HEK293 (cell line): Measurements from ENCODE around the gene PARD3B.

Source experiments
- CTCF ChIA-PET: fragments of 350-600 bp; formaldehyde crosslinking; extraction: SDS; loops from one replicate; lab custom pipeline; 2021; ENCODE audit warnings: antibody characterized with exemption; lab: Yijun Ruan, JAX
- POLR2A ChIA-PET: fragments of 300-600 bp; formaldehyde crosslinking; extraction: SDS; loops from one replicate; lab custom pipeline; 2020; ENCODE audit warnings: antibody characterized with exemption, inconsistent platforms; lab: Yijun Ruan, JAX
- H3K27ac ChIP-seq: fragments of 200-500 bp; sonication (Bioruptor generic); 2 replicates; pipeline ENCODE4 v1.5.1; 2014; ENCODE audit warnings: low read depth, low read length, control low read depth, inconsistent platforms; ENCODE audit errors: extremely low read depth
- H3K36me3 ChIP-seq, 2 experiments: fragments of 200-500 bp in 1 of 2; sonication (Bioruptor generic) in 1 of 2; 1 replicate in 1 of 2; 2 replicates in 1 of 2; pipeline ENCODE4 v1.5.1; 2014 to 2017; ENCODE audit warnings: inconsistent platforms in 2 of 2, low read length in 2 of 2; ENCODE audit not compliant: control insufficient read depth in 2 of 2, insufficient read depth in 1 of 2
- H3K4me1 ChIP-seq: fragments of 200-500 bp; sonication (Bioruptor generic); 2 replicates; pipeline ENCODE4 v1.5.1; 2014; ENCODE audit warnings: mild to moderate bottlenecking, low read length, inconsistent platforms; ENCODE audit not compliant: control insufficient read depth, insufficient read depth
- H3K4me3 ChIP-seq: 2 replicates; pipeline ENCODE4 v1.5.1; 2011; ENCODE audit warnings: low read depth, mild to moderate bottlenecking, control low read depth, low read length, moderate library complexity
- H3K9me3 ChIP-seq: fragments of 200-500 bp; sonication (Bioruptor generic); 2 replicates; pipeline ENCODE4 v1.5.1; 2014; ENCODE audit warnings: low read depth, low read length, inconsistent platforms; ENCODE audit not compliant: control insufficient read depth, insufficient read depth
- GLI4 ChIP-seq: fragments of 450-650 bp; formaldehyde crosslinking; IDR thresholded peaks from 2 replicates; pipeline ENCODE4 v1.5.1; 2016; ENCODE audit warnings: missing biosample characterization, missing genetic modification characterization
- HOXD13 ChIP-seq: sonication (generic); formaldehyde crosslinking; IDR thresholded peaks from 2 replicates; pipeline ENCODE4 v1.8.0; 2022; ENCODE audit warnings: missing genetic modification reagents, borderline replicate concordance
- KLF10 ChIP-seq: fragments of 450-650 bp; IDR thresholded peaks from 2 replicates; pipeline ENCODE4 v1.5.1; 2018; ENCODE audit warnings: missing biosample characterization, mild to moderate bottlenecking, missing genetic modification characterization
- KLF7 ChIP-seq: fragments of 450-650 bp; formaldehyde crosslinking; IDR thresholded peaks from 2 replicates; pipeline ENCODE4 v1.5.1; 2016; ENCODE audit warnings: missing biosample characterization, missing genetic modification characterization, borderline replicate concordance
- MYNN ChIP-seq: fragments of 450-650 bp; formaldehyde crosslinking; IDR thresholded peaks from 2 replicates; pipeline ENCODE4 v1.5.1; 2016; ENCODE audit warnings: missing biosample characterization, missing genetic modification characterization, borderline replicate concordance
- REPIN1 ChIP-seq: fragments of 450-650 bp; formaldehyde crosslinking; IDR thresholded peaks from 2 replicates; pipeline ENCODE4 v1.5.1; 2017; ENCODE audit warnings: missing biosample characterization, missing genetic modification characterization, low read depth
- SCRT1 ChIP-seq: fragments of 450-650 bp; formaldehyde crosslinking; IDR thresholded peaks from 2 replicates; pipeline ENCODE4 v1.5.1; 2016; ENCODE audit warnings: missing biosample characterization, missing genetic modification characterization, borderline replicate concordance
- ZFHX2 ChIP-seq: fragments of 450-650 bp; formaldehyde crosslinking; conservative IDR thresholded peaks from 2 replicates; pipeline ENCODE4 v1.5.1; 2016; ENCODE audit warnings: missing biosample characterization, missing genetic modification characterization
- ZFP37 ChIP-seq: fragments of 450-650 bp; formaldehyde crosslinking; IDR thresholded peaks from 2 replicates; pipeline ENCODE4 v1.5.1; 2016; ENCODE audit warnings: missing biosample characterization, missing genetic modification characterization
- ZNF10 ChIP-seq: fragments of 450-650 bp; formaldehyde crosslinking; IDR thresholded peaks from 2 replicates; pipeline ENCODE4 v1.5.1; 2017; ENCODE audit warnings: missing biosample characterization, missing genetic modification characterization
- ZNF184 ChIP-seq: fragments of 450-650 bp; IDR thresholded peaks from 2 replicates; pipeline ENCODE4 v1.5.1; 2018; ENCODE audit warnings: missing biosample characterization, mild to moderate bottlenecking, missing genetic modification characterization
- ZNF223 ChIP-seq: fragments of 450-650 bp; formaldehyde crosslinking; IDR thresholded peaks from 2 replicates; pipeline ENCODE4 v1.5.1; 2016; ENCODE audit warnings: missing biosample characterization, missing genetic modification characterization
- ZNF23 ChIP-seq: fragments of 450-650 bp; formaldehyde crosslinking; IDR thresholded peaks from 2 replicates; pipeline ENCODE4 v1.5.1; 2016; ENCODE audit warnings: missing biosample characterization, missing genetic modification characterization, borderline replicate concordance
- ZNF24 ChIP-seq: fragments of 450-650 bp; formaldehyde crosslinking; IDR thresholded peaks from 2 replicates; pipeline ENCODE4 v1.5.1; 2016; ENCODE audit warnings: missing biosample characterization, missing genetic modification characterization
- ZNF26 ChIP-seq: fragments of 450-650 bp; formaldehyde crosslinking; IDR thresholded peaks from 2 replicates; pipeline ENCODE4 v1.5.1; 2016; ENCODE audit warnings: missing biosample characterization, missing genetic modification characterization
- ZNF292 ChIP-seq: fragments of 450-650 bp; formaldehyde crosslinking; IDR thresholded peaks from 2 replicates; pipeline ENCODE4 v1.5.1; 2016; ENCODE audit warnings: low read depth, missing biosample characterization, missing genetic modification characterization, borderline replicate concordance
- ZNF354C ChIP-seq: fragments of 450-650 bp; formaldehyde crosslinking; IDR thresholded peaks from 2 replicates; pipeline ENCODE4 v1.5.1; 2016; ENCODE audit warnings: missing biosample characterization, missing genetic modification characterization, low read depth, borderline replicate concordance
- ZNF391 ChIP-seq: fragments of 450-650 bp; formaldehyde crosslinking; IDR thresholded peaks from 2 replicates; pipeline ENCODE4 v1.5.1; 2016; ENCODE audit warnings: low read depth, missing biosample characterization, missing genetic modification characterization, borderline replicate concordance
- ZNF404 ChIP-seq: fragments of 450-650 bp; formaldehyde crosslinking; IDR thresholded peaks from 2 replicates; pipeline ENCODE4 v1.5.1; 2017; ENCODE audit warnings: missing biosample characterization, missing genetic modification characterization
- ZNF423 ChIP-seq: fragments of 450-650 bp; formaldehyde crosslinking; IDR thresholded peaks from 2 replicates; pipeline ENCODE4 v1.5.1; 2016; ENCODE audit warnings: missing biosample characterization, missing genetic modification characterization
- ZNF433 ChIP-seq: fragments of 450-650 bp; formaldehyde crosslinking; IDR thresholded peaks from 2 replicates; pipeline ENCODE4 v1.5.1; 2016; ENCODE audit warnings: missing biosample characterization, missing genetic modification characterization, low read depth
- ZNF521 ChIP-seq: fragments of 450-650 bp; formaldehyde crosslinking; IDR thresholded peaks from 2 replicates; pipeline ENCODE4 v1.5.1; 2017; ENCODE audit warnings: missing biosample characterization, mild to moderate bottlenecking, missing genetic modification characterization
- ZNF529 ChIP-seq: fragments of 450-650 bp; formaldehyde crosslinking; IDR thresholded peaks from 2 replicates; pipeline ENCODE4 v1.5.1; 2017; ENCODE audit warnings: missing genetic modification characterization, missing biosample characterization; ENCODE audit not compliant: insufficient replicate concordance
- ZNF585B ChIP-seq: fragments of 450-650 bp; formaldehyde crosslinking; IDR thresholded peaks from 2 replicates; pipeline ENCODE4 v1.5.1; 2016; ENCODE audit warnings: missing biosample characterization, missing genetic modification characterization
- ZNF624 ChIP-seq: fragments of 450-650 bp; formaldehyde crosslinking; IDR thresholded peaks from 2 replicates; pipeline ENCODE4 v1.5.1; 2017; ENCODE audit warnings: missing biosample characterization, missing genetic modification characterization
- ZNF626 ChIP-seq: fragments of 450-650 bp; sonication (Bioruptor Pico); formaldehyde crosslinking; IDR thresholded peaks from 2 replicates; pipeline ENCODE4 v1.5.1; 2018; ENCODE audit warnings: missing biosample characterization, missing genetic modification characterization, inconsistent platforms
- ZNF645 ChIP-seq: fragments of 450-650 bp; formaldehyde crosslinking; IDR thresholded peaks from 2 replicates; pipeline ENCODE4; 2016; ENCODE audit warnings: missing biosample characterization, missing genetic modification characterization
- ZNF670 ChIP-seq: fragments of 450-650 bp; formaldehyde crosslinking; IDR thresholded peaks from 2 replicates; pipeline ENCODE4 v1.5.1; 2016; ENCODE audit warnings: missing biosample characterization, missing genetic modification characterization, low read depth
- ZNF777 ChIP-seq: fragments of 450-650 bp; formaldehyde crosslinking; IDR thresholded peaks from 2 replicates; pipeline ENCODE4 v1.5.1; 2017; ENCODE audit warnings: missing biosample characterization, missing genetic modification characterization, borderline replicate concordance
- ZNF792 ChIP-seq: fragments of 450-650 bp; formaldehyde crosslinking; IDR thresholded peaks from 2 replicates; pipeline ENCODE4 v1.5.1; 2016; ENCODE audit warnings: missing biosample characterization, missing genetic modification characterization
- ZNF837 ChIP-seq: fragments of 450-650 bp; formaldehyde crosslinking; IDR thresholded peaks from 2 replicates; pipeline ENCODE4 v1.5.1; 2016; ENCODE audit warnings: missing biosample characterization, missing genetic modification characterization
- ZSCAN30 ChIP-seq: fragments of 450-650 bp; IDR thresholded peaks from 2 replicates; pipeline ENCODE4 v1.5.1; 2018; ENCODE audit warnings: missing biosample characterization, mild to moderate bottlenecking, missing genetic modification characterization, moderate library complexity
- ZXDB ChIP-seq: fragments of 450-650 bp; formaldehyde crosslinking; IDR thresholded peaks from 2 replicates; pipeline ENCODE4 v1.5.1; 2016; ENCODE audit warnings: missing biosample characterization, missing genetic modification characterization
- TF ChIP-seq, protein P1 (sequence below): fragments of 450-650 bp; formaldehyde crosslinking; IDR thresholded peaks from 2 replicates; pipeline ENCODE4 v1.5.1; 2017; ENCODE audit warnings: missing biosample characterization, missing genetic modification characterization

PARD3B gene

DNA sequence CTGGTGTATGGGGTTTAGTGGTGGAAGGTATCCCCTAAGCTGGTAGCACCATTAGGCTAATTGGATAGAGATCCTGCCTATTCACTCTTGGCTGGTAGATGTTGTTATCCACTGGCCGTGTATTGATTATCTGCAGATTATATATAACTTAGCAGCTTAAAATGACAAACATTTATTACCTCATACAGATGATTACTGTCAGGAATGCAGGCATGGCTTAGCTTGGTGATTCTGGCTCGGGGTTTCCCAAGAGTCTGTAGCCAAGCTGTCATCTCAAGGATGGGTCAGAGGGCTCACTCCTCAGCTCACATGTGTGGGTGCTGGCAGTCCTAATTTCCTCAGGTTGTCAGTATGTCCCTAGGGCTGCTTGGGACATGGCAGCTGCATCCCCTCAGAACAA is 465.8 kb downstream of the PARD3B start:
- H3K9me3 ChIP-seq, result no peaks in the 10 kb centered on the region
- ChIA-PET CTCF (no interaction called here), POLR2A (no interaction called here)
- TF ChIP-seq HOXD13 (CRISPR knock-in tag) (no peak), ZNF837 (tag by site-specific recombination) (no peak), ZNF626 (tag by site-specific recombination) (no peak), ZNF23 (no peak), ZNF792 (tag by site-specific recombination) (no peak), ZFP37 (tag by site-specific recombination) (no peak), ZNF184 (tag by site-specific recombination) (no peak), ZNF223 (tag by site-specific recombination) (no peak), ZNF292 (tag by site-specific recombination) (no peak), ZNF585B (tag by site-specific recombination) (no peak), ZNF645 (tag by site-specific recombination) (no peak), ZXDB (no peak), ZNF24 (no peak), ZNF521 (no peak), MYNN (tag by site-specific recombination) (no peak), ZNF433 (tag by site-specific recombination) (no peak)
- TF ChIP-seq, protein P1, sequence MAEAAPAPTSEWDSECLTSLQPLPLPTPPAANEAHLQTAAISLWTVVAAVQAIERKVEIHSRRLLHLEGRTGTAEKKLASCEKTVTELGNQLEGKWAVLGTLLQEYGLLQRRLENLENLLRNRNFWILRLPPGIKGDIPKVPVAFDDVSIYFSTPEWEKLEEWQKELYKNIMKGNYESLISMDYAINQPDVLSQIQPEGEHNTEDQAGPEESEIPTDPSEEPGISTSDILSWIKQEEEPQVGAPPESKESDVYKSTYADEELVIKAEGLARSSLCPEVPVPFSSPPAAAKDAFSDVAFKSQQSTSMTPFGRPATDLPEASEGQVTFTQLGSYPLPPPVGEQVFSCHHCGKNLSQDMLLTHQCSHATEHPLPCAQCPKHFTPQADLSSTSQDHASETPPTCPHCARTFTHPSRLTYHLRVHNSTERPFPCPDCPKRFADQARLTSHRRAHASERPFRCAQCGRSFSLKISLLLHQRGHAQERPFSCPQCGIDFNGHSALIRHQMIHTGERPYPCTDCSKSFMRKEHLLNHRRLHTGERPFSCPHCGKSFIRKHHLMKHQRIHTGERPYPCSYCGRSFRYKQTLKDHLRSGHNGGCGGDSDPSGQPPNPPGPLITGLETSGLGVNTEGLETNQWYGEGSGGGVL (tag by site-specific recombination), result no peak
- no peaks in the 10 kb centered on the region for H3K4me1 ChIP-seq
- H3K36me3 ChIP-seq, result no peaks in the 10 kb centered on the region
- no peak overlapping the region for H3K27ac ChIP-seq
- H3K4me3 ChIP-seq, result no peak overlapping the region

GRCh38 chr2:205012961-205013360 is 467.7 kb downstream of the PARD3B start:
- Histone ChIP-seq H3K36me3 (no peaks in the 10 kb centered on the region), H3K9me3 (no peaks in the 10 kb centered on the region), H3K4me3 (no peak overlapping the region), H3K4me1 (no peaks in the 10 kb centered on the region), H3K27ac (no peak overlapping the region)
- ChIA-PET POLR2A (no interaction called here), CTCF (no interaction called here)
- no peak for TF ChIP-seq ZNF391 (tag by site-specific recombination)
- no peak for TF ChIP-seq ZFHX2 (tag by site-specific recombination)
- TF ChIP-seq ZNF529 (tag by site-specific recombination), result no peak
- no peak for TF ChIP-seq REPIN1 (tag by site-specific recombination)
- no peak for TF ChIP-seq SCRT1 (tag by site-specific recombination)
- TF ChIP-seq ZNF670, result no peak
- TF ChIP-seq ZNF423, result no peak
- TF ChIP-seq GLI4 (tag by site-specific recombination), result no peak
- no peak for TF ChIP-seq KLF7 (tag by site-specific recombination)
- no peak for TF ChIP-seq ZNF26 (tag by site-specific recombination)
- no peak for TF ChIP-seq ZNF777
- TF ChIP-seq ZNF354C (tag by site-specific recombination), result no peak
- TF ChIP-seq KLF10 (tag by site-specific recombination), result no peak
- TF ChIP-seq ZNF10 (tag by site-specific recombination), result no peak
- no peak for TF ChIP-seq ZNF624 (tag by site-specific recombination)
- TF ChIP-seq ZNF404 (tag by site-specific recombination), result no peak
- no peak for TF ChIP-seq ZSCAN30
